GM18502 (cell line): Measurements from ENCODE around the gene SNTG2.

Experiments
- ATAC-seq: cut with Tn5 transposase; IDR thresholded peaks from one replicate; pipeline ENCODE4 v1.9.1; 2021; ENCODE audit warnings: mild to moderate bottlenecking; ENCODE audit not compliant: unreplicated experiment, poor library complexity

SNTG2 gene

DNA sequence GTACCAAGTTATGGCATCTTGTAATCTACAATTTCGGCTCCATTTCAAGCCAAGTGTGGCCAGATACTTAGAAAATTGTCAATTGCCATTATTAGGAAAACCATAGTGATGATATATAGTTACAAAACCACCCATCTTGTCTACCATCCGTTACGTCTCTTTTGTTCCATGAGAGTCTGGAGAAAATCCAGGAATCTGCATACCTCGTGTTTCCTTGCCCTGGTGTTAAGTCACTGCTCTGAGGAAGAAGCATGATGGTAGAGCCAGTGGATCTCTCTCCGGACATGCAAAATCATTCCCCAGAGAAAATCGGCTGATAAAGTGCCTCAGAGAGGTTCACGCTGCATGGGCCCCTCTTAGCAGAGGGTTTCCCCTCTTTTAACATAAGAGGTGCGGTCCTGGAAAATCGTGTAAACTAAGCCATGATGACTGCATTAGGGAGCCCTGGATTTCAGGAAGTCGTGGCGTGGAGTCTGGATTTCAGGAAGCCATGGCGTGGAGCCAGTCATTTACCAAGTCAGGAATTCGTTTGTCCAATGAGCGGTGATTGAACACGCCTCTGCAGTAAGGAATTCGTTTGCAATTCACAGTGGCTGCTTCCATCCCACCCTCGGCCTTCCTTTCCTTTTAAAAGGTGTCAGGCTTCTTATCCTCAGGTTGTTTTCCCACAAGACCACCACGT, 304.2 kb downstream of the SNTG2 start:
- no peak for ATAC-seq

DNA sequence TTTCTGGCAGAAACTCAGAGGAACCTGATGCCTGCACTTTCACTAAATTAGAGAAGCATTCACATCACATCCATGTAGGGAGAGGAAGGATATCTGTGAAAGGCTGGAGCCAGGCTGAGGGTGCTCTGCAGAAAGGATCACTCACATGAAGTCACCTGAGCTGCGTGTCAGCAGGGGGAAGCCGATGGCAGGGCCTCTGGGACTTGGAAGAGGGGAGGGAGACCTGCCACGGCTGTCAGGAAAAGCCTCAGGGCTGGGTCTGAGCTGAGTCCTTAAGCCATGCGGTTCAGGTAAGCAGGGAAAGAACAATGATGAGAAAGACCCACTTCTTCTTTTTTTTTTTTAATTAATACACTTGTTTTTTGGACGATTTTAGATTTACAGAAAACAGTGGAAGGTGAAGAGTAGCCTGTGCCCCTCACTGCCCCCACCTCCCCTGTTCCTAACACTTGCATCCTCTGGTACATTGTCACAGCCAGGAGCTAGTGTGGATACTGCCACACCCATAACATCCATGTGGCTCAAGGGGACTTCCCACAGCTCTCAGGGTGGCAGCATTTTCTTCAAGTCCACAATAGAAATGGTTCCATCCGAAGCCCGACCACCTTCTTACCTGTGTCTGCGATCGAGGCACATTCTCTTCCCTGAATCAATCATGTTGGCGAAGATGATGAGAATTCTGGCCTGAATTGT, 306.1 kb downstream of the SNTG2 start:
- ATAC-seq, result no peak

DNA sequence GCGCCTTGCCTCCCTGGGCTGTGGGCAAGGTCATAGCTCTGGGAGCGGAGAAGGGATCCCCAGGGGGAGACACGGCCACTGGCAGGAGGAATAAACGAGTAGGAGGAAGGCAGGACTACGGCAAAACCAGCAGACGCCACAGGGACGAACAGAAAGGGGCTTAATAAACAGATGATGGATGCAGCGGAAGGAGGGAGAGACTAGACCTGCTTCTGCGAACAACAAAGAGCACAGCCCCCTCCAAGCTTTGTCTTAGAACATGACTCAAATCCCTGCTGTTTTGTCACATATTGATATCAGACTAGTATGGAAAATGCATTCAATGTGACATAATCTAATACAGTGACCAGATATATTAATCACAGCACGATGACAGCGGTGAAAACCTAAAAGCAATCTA, 306.7 kb downstream of the SNTG2 start:
- ATAC-seq, result no peak

DNA sequence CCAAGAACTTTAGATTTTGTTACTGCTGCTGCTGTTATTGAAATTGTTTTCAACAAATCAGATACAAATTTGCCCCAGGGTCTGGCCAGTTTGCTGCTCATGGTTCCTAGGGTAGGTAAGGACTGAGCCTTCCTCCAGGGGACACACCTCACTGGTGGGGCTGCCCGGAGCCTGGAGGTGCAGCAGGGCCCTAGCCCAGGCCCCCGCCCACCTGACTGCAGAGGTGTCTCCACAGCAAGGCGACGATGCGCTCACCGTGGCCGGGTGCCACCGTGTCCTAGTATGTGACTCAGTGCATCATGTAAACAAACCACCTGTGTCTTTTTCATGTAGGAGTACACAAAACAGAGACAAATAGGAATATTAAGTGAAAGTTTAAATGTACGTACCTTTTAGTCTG, 309.1 kb downstream of the SNTG2 start:
- ATAC-seq, result no peak

DNA sequence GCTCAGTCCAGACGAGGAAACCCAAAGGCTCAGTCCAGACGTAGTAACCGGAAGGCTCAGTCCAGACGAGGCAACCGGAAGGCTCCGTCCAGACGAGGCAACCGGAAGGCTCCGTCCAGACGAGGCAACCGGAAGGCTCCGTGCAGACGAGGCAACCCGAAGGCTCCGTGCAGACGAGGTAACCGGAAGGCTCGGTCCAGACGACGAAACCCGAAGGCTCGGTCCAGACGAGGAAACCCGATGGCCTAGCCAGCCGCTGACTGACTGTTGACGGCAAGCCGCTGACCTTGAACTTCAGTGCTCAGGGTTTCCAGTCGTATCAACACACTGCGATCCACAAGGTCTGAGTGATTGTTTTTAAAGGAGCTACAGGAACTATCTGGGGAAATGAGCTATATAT, 312.0 kb downstream of the SNTG2 start:
- no peak for ATAC-seq

DNA sequence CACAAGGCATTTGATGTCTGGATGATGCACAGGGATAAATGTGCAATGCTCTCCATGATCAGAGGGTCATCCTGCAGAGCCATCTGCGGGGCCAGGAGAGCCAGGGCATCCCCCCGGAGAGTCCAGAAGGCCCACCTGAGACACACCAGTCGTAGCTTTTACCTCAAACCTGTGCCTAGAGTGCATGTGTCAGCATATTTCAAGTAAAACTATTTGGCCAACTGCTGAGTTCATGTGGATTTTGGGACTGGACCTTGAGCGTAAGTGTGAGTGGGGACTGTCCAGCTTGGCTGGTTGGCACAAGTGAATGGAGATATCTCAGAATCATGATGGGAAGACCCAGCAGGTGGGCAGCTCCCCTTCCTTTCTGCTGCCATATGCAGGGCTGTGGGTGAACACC, 314.8 kb downstream of the SNTG2 start:
- no peak for ATAC-seq

DNA sequence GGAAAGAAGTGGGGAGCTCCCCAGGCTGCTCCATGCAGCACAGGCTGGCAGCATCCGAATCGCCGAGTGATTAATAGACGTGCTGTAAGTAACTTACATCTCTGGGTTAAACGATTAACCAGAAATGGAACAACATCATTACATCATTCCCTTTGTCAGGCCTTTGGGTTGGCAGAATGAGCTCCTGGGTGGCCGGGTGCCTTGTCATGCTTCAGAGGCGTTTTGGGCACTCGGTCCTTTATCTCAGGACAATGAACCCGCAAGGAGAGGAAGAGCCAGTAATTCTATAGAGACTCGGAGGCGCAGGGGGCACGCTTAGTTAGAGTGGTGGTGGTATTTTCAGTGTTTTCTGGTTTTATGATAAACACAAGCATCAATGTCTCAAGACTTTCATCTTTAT, 315.7 kb downstream of the SNTG2 start:
- ATAC-seq, result no peak

DNA sequence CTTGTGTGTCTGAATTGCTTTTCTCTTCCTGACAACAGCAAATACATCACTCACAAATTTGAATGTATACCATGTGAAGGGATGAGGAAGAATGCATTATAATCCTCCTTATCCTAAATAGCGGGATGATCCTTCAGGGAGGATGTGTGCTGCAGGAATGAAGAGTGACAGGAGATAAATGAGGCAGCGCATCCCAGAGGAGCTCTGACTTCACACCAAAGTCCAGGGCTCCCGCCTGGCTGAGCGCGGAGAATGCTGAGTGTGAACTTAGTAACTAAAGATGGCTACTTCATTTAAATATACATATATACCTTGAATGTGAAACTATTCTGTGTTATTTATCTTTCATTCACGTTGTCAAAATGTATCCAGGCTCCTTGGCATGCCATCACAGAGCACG, 317.4 kb downstream of the SNTG2 start:
- no peak for ATAC-seq

DNA sequence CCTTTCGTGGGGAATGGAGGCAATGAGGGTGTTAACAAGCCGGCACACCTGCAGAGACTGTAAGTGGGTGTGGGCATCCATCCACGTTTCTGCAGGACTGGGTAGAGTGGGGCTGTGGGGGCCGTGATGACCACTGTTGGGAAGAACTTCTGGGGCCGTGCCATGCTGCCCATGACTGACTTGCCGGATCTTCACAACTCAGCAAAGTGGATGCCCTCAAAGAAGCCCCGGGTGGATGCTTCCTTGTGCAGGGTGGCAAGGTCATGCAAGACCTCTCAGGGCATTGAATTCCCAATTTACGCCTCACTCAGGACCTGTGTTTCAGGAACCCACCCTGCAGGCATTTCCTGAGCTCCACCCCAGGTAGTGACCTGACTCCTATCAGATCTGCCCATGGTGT, 319.2 kb downstream of the SNTG2 start:
- no peak for ATAC-seq

DNA sequence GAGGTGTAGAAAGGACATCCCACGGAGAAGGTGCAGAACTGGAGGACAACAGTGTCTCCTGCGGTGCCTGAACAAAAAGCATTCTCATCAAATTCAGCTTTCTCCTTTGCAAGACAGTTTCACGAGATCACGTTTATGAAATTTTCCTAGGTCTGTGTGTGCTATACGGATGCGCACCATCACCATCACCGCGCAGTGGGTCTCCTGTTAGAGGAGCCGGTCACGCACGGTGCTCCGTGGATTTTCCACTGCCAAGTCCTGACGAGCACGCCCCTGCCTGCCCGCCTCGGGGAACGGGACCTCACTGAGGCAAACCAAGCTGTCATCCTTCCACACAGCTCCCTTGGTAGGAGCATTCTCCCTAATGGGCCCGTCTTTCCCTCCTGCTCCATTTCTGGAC, 322.2 kb downstream of the SNTG2 start:
- ATAC-seq, result no peak

DNA sequence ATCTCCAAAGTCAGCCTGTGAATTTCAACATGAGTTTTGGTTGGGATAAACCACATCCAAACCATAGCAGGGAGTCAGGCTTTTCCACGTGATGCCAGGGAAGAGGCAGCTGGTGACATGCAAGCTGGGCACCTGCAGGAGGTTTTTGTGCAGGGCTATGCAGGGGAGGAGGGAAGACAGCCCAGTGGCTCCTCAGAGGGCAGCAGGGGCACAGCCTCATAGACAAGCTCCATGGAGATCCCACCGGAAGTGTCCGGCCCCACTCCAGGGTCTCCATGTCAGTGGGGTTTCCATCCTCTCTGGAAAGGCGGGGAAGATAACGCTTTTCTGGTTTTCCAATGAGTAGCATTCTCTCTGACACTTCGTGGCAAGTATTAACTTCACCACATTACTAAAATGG, 327.0 kb downstream of the SNTG2 start:
- no peak for ATAC-seq

DNA sequence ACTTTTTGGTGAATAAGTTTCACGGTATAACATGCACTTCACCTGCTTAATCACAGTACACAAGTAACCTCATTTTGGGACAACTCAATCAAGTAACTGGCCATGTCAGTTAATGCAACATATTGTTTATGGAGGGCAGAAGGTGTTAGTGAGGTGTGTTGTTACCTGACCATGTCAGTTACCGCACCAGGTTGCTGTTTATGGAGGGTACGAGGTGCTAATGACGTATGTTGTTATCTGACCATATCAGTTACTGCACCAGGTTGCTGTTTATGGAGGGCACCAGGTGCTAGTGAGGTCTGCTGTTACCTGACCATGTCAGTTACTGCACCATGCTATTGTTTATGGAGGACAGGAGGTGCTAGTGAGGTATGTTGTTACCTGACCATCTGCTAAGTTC, 327.5 kb downstream of the SNTG2 start:
- no peak for ATAC-seq

DNA sequence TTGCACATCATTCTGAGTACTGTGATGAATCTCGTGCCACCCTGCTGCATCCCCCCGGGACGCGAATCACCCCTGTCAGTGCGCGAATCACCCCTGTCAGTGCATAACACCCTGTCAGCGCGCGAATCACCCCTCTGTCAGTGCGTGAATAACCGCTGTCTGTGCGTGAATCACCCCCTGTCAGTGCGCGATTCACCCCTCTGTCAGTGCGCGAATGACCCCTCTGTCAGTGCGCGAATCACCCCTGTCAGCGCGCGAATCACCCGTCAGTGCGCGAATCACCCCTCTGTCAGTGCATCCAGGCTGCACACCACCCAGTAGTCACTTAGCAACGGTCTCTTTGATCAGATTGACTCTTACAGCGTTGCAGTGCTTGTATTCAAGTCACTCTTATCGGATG, 328.2 kb downstream of the SNTG2 start:
- ATAC-seq, result no peak

DNA sequence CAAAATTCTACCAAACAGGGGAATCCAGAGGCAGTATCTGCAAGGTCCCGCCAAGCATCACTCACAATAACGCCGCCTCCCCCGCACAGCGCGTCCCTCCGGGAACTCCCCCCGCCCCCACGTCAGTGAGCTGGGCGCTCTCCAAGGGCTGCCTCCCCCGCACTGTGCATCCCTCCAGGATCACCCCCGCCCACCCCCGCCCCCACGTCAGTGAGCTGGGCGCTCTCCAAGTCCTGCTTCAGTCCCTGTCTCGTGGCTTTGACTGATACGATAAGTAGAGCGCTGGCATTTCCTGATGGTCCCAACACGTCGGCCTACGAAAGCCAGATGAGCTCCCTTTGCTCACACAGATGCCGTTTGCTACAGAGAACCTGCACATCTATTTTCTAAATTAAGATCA, 331.9 kb downstream of the SNTG2 start:
- ATAC-seq, result no peak

DNA sequence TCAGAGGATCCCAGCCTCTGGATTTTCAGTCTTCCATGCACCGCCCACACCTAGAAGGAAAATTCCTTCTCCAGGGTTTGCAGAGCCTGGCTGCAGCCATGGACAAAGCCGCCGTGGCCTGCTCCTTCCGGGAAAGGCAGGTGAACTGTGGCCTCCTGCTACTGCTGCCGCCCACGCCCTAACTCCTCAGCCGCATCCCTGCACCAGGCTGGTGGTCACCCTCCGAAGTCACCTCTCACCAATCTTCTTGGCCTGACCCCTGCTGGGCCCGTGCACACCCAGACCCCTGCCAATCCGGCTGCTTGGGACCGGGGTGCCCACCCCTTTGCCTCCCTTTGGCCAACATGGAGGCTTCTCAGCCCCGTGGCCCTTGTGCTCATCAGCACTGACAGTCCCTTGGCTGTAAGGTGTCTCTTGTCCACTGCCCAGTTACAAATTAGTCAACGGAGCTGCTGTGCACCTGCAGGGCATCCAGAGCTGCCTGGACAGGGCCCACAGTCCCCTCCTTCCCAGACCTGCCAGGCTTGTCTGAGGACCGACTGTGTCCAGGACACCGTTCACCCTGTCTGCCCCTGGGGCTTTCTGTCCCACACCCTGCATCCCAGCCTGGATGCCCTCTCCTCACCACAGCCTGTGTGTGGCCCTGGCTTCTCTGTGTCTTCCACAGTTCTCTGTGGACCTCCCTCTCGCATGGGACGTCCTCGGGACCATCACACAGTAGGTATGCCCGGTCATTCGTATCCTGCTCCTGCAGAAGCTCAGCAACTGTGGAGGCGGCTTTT, 332.6 kb downstream of the SNTG2 start:
- no peak for ATAC-seq

DNA sequence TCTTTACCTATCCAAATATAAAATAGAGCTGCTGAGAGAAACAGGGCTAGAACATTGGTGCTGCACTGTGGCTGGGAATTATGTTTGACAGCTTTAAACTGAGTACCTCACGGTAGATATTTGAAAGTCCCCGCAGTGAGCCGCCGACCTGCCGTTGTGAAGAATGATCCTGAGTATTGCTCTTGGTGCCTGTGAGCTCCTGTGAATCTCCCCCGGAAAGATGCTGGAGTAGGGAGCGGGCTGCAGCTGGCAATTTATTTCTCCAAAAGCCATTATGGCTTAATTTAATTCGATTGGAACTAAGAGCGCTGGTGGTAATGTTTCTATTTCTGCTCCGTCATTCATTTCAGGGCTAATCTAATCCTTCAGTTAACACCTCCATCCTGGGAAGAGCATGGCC, 333.2 kb downstream of the SNTG2 start:
- no peak for ATAC-seq

DNA sequence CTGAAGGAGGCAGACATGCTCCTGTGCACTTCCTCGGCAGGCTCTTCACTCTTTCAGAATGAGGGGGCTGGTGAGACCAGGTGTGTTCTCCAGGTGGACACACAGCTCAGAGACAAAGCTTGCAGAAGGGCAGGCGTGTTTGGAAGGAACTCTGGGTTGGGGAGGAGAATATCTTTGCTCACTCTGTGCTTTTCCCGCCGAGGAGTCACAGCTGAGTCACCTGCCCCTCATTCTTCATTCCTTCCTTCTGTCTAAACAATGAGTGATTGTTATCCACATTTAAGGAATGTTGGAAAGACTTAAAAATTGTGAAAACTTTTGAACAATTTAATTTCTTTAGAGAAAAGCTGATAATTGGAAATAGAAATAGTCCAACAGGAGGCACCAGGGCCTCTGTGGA, 336.3 kb downstream of the SNTG2 start:
- no peak for ATAC-seq

DNA sequence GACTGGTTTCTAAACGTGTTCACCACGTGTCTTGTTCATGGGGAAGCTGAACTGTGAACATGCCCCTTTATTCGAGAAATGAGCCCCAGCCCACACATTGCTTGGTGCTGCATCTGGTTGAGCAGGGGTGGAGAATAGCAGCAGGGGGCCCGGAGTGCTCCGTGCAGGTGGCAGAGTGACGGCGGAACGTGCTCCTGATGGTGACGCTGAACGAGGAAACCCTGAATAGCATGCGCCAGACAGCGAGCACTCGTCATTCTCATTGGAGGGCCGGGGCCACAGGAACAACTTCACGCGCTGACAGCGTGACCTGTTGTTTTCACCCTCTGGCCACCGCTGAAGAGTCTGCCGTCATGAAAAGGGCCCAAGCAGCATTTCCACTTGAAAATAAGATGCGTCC, 336.8 kb downstream of the SNTG2 start:
- ATAC-seq, result no peak

DNA sequence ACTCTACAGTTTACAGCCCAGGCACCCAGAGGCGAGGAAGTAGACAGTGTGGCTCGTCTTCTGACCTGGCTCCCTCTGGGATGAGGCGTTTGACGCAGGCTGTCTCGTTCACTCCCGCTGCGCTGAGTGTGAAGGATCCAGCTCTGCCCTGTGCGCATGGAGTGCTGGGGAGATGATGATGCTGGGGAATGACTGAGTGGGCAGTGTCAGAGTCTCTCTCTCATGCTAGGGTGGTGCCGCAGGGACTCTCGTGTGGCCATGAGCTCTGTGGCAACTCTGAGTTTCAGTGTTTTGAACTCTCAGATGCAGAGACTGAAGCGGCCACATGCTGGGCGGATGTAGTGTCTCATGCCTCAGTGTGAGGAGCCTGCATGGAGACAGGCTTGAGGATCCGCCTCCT, 344.3 kb downstream of the SNTG2 start:
- ATAC-seq, result no peak

DNA sequence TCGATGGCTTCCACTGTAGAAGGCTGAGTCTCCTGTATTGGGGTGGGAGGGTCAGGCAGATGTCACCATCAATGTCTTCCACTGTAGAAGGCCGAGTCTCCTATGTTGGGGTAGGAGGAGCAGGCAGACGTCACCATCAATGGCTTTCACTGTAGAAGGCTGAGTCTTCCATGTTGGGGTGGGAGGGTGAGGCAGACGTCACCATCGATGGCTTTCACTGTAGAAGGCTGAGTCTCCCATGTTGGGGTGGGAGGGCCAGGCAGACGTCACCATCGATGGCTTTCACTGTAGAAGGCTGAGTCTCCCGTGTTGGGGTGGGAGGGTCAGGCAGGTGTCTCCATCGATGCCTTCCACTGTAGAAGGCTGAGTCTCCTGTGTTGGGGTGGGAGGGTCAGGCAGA, 345.1 kb downstream of the SNTG2 start:
- ATAC-seq, result no peak

DNA sequence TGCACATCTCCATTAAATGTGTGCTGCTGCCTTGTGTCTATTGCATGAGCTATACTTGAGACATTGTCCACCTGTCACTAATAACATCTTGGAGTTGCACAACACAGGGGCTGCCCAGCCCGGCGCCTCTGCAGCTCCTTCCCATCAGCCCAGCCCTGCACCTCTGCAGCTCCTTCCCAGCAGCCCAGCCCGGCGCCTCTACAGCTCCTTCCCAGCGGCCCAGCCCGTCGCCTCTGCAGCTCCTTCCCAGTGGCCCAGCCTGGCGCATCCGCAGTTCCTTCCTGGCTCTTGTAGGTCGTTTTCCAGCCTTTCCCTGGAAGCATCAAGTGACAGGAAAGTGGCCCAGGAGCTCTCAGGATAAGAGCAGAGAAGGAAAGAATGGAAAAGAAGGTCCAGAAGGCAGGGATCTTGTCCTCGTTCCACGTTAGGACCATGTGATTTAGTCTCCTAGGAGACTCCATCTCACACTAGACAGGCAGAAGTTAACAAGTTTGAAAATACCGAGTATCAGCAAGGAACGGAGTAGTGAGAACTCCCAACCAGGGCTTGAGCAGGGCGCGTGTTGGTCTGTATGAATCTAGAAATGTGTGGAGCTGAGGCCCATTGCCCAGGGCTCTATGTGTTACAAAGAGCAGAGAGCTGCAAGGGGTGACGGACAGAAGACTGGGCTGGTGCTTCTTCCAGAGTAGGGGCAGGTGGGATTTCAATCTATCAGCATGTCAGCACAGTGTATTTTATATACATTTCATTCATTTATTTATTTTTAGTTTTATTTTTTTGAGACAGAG, 346.9 kb downstream of the SNTG2 start:
- ATAC-seq, result no peak
